PC-9 (cell line): Measurements from ENCODE around the gene TRIM27. TPM values are rescaled to one million over a fixed set of nuclear protein-coding genes. Genes with fewer than 3 reads are reported as not detected.

Experiments
- BruUV-seq: library from RNA; stranded (reverse); fragments of 400-500 nt; replicated peaks from 2 replicates; lab custom pipeline; 2021; lab: Mats Ljungman, UMichigan
- CTCF ChIA-PET: fragments of 300-600 bp; sonication (Branson Sonifier 250); formaldehyde crosslinking; loops from one replicate; lab custom pipeline; 2022; ENCODE audit warnings: antibody characterized with exemption; lab: Charles Lee
- POLR2A ChIA-PET: fragments of 300-600 bp; sonication (Branson Sonifier 250); formaldehyde crosslinking; loops from one replicate; lab custom pipeline; 2022; ENCODE audit warnings: antibody characterized with exemption; ENCODE audit not compliant: unreplicated experiment; lab: Charles Lee
- DNase-seq, 2 experiments: peaks; one replicate each; pipeline versions ENCODE4 v3.0.0 to v3.0.0-alpha.2; 2015 to 2022; ENCODE audit warnings: mixed read lengths in 1 of 2
- H2AFZ ChIP-seq: fragments of 200-600 bp; sonication (generic); 2 replicates; pipeline ENCODE4 v1.8.1; 2017; ENCODE audit warnings: antibody characterized with exemption
- H3F3A ChIP-seq: fragments of 200-600 bp; sonication (generic); 2 replicates; pipeline ENCODE4 v1.8.1; 2017; ENCODE audit warnings: antibody characterized with exemption, mild to moderate bottlenecking, low read depth; ENCODE audit not compliant: insufficient read depth
- H3K27ac ChIP-seq: fragments of 200-600 bp; sonication (generic); 2 replicates; pipeline ENCODE4 v1.6.1; 2016; ENCODE audit warnings: mixed run types
- H3K27me3 ChIP-seq: fragments of 200-600 bp; sonication (generic); 2 replicates; pipeline ENCODE4 v1.6.1; 2016; ENCODE audit warnings: low read depth, mixed run types; ENCODE audit not compliant: insufficient read depth
- H3K36me3 ChIP-seq: fragments of 200-600 bp; sonication (generic); 2 replicates; pipeline ENCODE4 v1.6.1; 2016; ENCODE audit warnings: low read depth, mixed run types
- H3K4me1 ChIP-seq: fragments of 200-600 bp; sonication (generic); replicated peaks from 2 replicates; pipeline ENCODE4 v1.6.1; 2016; ENCODE audit warnings: mixed run types; ENCODE audit not compliant: insufficient read depth
- H3K4me2 ChIP-seq: fragments of 200-600 bp; sonication (generic); 2 replicates; pipeline ENCODE4 v1.6.1; 2017; ENCODE audit warnings: mixed run types
- H3K4me3 ChIP-seq: fragments of 200-600 bp; sonication (generic); 2 replicates; pipeline ENCODE4 v1.6.1; 2016; ENCODE audit warnings: mixed run types
- H3K79me2 ChIP-seq: fragments of 200-600 bp; sonication (generic); 2 replicates; pipeline ENCODE4 v1.6.1; 2017; ENCODE audit warnings: low read depth, mixed run types
- H3K9me2 ChIP-seq: fragments of 200-600 bp; sonication (generic); 2 replicates; pipeline ENCODE4 v1.8.1; 2017; ENCODE audit warnings: mild to moderate bottlenecking; ENCODE audit not compliant: insufficient read depth
- H3K9me3 ChIP-seq: fragments of 200-600 bp; sonication (generic); 2 replicates; pipeline ENCODE4 v1.8.1; 2016; ENCODE audit warnings: low read depth; ENCODE audit not compliant: insufficient read depth
- H4K20me1 ChIP-seq: fragments of 200-600 bp; sonication (generic); 2 replicates; pipeline ENCODE4 v1.8.1; 2017; ENCODE audit not compliant: insufficient read depth
- CTCF ChIP-seq: fragments of 200-600 bp; sonication (generic); conservative IDR thresholded peaks from 2 replicates; pipeline ENCODE4 v1.6.1; 2017; ENCODE audit warnings: mixed run types, antibody characterized with exemption, mild to moderate bottlenecking, moderate library complexity
- EZH2 ChIP-seq: fragments of 200-600 bp; sonication (generic); IDR thresholded peaks from 2 replicates; pipeline ENCODE4 v1.8.0; 2017; ENCODE audit warnings: antibody characterized with exemption, low read depth
- intact Hi-C: fragments of 100-400 bp; cut with micrococcal nuclease; formaldehyde crosslinking; loops from one replicate; pipeline ENCODE4 v1.10.0; 2022; ENCODE audit not compliant: unreplicated experiment
- total RNA-seq: library from RNA; stranded (reverse); gene quantifications from 2 replicates; pipeline ENCODE4 v1.2.3, GENCODE V29; 2021

TRIM27 gene
- total RNA-seq, 1 experiment from 2014 or later = 86.2 TPM

DNA sequence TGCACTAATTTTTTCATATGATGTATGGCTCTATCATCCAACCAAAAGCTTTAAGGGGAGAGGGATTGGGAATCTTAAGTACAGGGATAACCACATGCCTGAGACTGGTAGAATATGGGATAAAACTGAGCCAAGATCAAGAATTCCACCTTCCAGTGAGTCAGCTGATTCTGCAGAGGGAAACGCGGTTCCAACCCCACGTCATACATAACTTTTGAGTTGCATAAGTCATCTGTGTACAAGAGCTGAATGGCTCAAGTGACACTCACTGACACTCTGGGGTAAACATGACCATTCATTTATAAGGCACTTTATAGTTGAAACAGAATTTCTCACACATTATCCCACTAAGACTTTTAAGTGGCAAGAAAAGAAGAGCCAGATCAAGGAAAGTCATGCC lies 16.4 kb downstream of the TRIM27 start:
- no peak overlapping the region for H3K27ac ChIP-seq
- peaks cover 8% of the 10 kb centered on the region; the same call in 1 of the 2 replicates for H4K20me1 ChIP-seq
- ChIA-PET CTCF (interaction anchor here (0.6 kb wide), 1 partner anchor 65 kb away, joined by 4 read pairs; no protein-coding TSS in a partner anchor), POLR2A (no interaction called here)
- no peak for DNase-seq
- no peaks in the 10 kb centered on the region for H3K4me1 ChIP-seq
- H3K4me3 ChIP-seq = no peak overlapping the region
- H3K27me3 ChIP-seq = no peaks in the 10 kb centered on the region
- no peak for TF ChIP-seq EZH2
- TF ChIP-seq CTCF = no peak
- peaks cover 52% of the 10 kb centered on the region for H3F3A ChIP-seq
- intact Hi-C loops = no loop called here
- H3K36me3 ChIP-seq = peaks cover 76% of the 10 kb centered on the region
- no peak overlapping the region for H3K4me2 ChIP-seq
- no peaks in the 10 kb centered on the region for H3K9me2 ChIP-seq
- no peak overlapping the region for H2AFZ ChIP-seq
- no TSS peak for BruUV-seq
- H3K79me2 ChIP-seq = 0 out of 2 replicates have a peak, but pooled peaks cover 5% of the 10 kb centered on the region
- no peaks in the 10 kb centered on the region for H3K9me3 ChIP-seq

DNA sequence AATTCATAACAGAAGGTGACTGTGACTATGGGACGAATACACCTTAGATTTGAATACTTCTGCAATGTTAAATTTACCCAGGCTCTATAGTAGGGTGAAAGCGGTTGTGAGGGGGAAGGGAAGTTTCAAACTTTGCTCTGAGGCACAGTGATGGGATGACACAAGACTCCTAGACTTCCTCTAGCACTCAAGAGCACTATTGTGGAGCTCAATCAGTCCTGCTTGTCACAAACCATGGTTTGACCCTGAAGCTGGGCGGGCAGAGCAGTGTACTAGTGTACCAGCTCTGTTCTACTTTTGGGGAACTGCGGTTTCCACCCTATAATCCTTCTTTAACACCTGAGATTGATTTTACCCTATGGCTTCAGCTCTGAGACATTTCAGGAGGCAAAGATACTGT lies 17.1 kb downstream of the TRIM27 start:
- Histone ChIP-seq H3K79me2 (0 out of 2 replicates have a peak, but pooled peaks cover 5% of the 10 kb centered on the region), H3K27me3 (no peaks in the 10 kb centered on the region), H3K9me3 (no peaks in the 10 kb centered on the region), H3K4me2 (no peak overlapping the region), H2AFZ (no peak overlapping the region), H3K4me3 (no peak overlapping the region), H4K20me1 (peaks cover 6% of the 10 kb centered on the region), H3F3A (peaks cover 55% of the 10 kb centered on the region), H3K9me2 (no peaks in the 10 kb centered on the region), H3K4me1 (no peaks in the 10 kb centered on the region), H3K27ac (no peak overlapping the region), H3K36me3 (peaks cover 74% of the 10 kb centered on the region)
- no peak for TF ChIP-seq EZH2
- TF ChIP-seq CTCF = no peak
- POLR2A ChIA-PET = no interaction called here
- intact Hi-C loops = no loop called here
- BruUV-seq = no TSS peak
- CTCF ChIA-PET = no interaction called here
- DNase-seq = no peak

- Histone ChIP-seq H3K27ac (no peak overlapping the region), H3K9me2 (no peaks in the 10 kb centered on the region), H3K27me3 (no peaks in the 10 kb centered on the region), H3K9me3 (no peaks in the 10 kb centered on the region), H3K4me3 (no peak overlapping the region), H3K4me1 (no peaks in the 10 kb centered on the region), H3K4me2 (no peak overlapping the region), H3K36me3 (peaks cover 61% of the 10 kb centered on the region), H3K79me2 (no peaks in the 10 kb centered on the region), H4K20me1 (peaks cover 11% of the 10 kb centered on the region), H2AFZ (no peak overlapping the region), H3F3A (peaks cover 78% of the 10 kb centered on the region)
- ChIA-PET CTCF (no interaction called here), POLR2A (interaction anchor here (0.7 kb wide), 1 partner anchor 12 kb away, joined by 10 read pairs; no protein-coding TSS in a partner anchor)
- TF ChIP-seq EZH2 (no peak), CTCF (no peak)
- DNase-seq = no peak
- intact Hi-C loops = no loop called here
- no TSS peak for BruUV-seq
These were observed 20.1 kb downstream of the TRIM27 start for GRCh38 chr6:28903686-28904085.
